IPS-18c (cell line): Measurements from ENCODE around the gene BTBD10.

ENCODE experiments used
- H3K4me3 ChIP-seq: 2 replicates; pipeline ENCODE4 v1.7.0; 2013; ENCODE audit warnings: low read depth, mild to moderate bottlenecking, low read length, moderate library complexity; ENCODE audit not compliant: insufficient read depth
- H3K9me3 ChIP-seq: one replicate; pipeline ENCODE4 v1.6.1; 2013; ENCODE audit warnings: mild to moderate bottlenecking, low read length, moderate library complexity; ENCODE audit not compliant: control insufficient read depth, insufficient read depth

BTBD10 gene

DNA sequence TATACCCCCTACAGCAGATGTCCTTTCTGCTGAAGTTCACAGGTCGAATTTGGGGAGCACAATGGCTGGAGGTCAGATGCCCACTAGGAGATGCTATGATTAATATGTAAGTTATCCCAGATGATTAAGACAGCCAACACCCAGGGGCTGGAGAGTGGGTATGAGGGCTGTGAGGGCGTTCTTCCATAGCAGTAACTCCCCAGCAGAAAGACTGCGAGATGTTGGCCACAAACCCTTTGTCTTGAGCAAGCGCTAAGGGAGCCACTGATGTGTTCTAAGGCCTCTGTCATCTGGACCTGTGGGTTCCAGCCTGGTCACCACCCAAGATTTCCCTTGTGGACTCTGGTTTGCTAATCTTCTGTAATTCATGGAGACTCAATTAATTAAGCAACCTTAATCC lies 107.8 kb downstream of the BTBD10 start:
- H3K4me3 ChIP-seq = no peak overlapping the region
- no peaks in the 10 kb centered on the region for H3K9me3 ChIP-seq

DNA sequence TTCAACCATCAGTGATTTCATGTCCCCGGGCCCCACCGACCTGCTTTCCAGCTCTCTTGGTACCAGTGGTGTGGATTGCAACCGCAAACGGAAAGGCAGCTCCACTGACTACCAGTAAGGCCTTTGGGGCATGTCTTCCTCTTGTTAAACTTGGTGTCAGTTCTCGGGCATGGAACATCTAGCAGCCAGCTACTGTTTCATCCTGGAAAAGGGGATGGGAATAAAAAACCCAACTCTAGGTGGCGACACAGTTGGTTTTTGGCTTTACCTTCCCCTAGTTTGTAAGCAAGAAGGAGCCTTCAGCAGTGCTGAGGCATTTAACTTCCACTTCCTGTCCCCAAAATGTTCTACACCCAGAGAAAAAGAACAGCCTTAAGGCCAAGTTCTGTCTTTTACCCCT lies 108.7 kb downstream of the BTBD10 start:
- H3K9me3 ChIP-seq = no peaks in the 10 kb centered on the region

DNA sequence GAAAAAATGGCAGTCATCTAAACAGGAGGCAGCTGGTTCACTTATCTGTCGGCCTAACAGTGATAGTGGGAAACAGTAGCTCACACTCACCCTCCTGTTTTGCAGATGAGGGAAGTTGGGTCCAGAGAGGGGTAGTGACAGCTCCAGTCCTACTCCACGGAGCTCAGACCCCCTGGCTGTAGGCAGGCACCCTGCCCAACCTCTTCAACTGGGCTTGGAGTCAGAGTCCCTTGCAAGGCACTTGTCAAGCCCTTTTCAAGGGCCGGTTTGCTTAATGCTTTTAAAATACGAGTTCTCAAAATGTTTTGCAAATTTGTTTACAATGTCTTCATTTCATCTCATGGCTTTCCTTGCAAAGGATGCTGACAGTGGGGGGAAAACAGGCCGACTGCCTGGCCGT lies 110.3 kb downstream of the BTBD10 start:
- H3K4me3 ChIP-seq = no peak overlapping the region
- no peaks in the 10 kb centered on the region for H3K9me3 ChIP-seq

More for the DNA sequence above, 108.7 kb downstream of the BTBD10 start:
- no peak overlapping the region for H3K4me3 ChIP-seq

DNA sequence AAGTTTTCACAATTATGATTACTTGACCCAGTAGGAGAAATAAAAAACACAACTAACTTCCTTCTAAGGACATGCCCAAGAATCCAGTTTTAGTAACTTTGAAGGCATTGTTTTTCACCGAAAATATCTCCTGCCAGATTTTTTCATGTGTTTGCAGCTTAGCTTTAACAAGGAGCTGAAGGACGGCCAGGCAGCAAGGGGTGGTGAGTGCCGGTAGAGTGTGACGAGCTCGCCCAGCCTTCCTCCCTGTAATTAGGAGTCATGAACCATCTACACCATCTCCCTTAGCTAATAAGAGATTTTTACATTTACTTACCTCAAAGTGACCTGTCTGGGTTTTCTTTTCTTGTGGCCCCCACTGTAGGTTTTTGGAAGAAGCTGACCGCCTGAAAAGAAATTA lies 113.4 kb downstream of the BTBD10 start:
- Histone ChIP-seq H3K4me3 (no peak overlapping the region), H3K9me3 (no peaks in the 10 kb centered on the region)

DNA sequence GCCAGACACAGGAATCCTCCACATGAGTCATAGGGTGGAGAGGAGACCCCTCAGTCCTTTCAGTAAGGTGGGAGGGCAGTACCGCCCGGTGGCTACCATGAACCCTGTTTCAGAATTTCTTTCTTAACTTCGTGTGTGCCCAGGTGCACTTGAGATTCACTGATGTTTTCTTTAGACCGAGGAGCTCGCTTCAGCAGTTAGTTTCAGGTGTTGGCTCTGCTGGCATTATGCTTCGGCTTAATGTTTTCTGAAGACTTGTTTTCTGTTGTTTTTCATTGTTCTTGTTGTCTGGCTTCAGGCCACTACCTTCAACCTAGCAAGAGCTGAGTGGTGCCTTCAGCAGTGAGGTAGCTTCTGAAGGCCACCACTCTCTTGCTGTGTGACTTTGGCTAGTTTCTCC lies 114.0 kb downstream of the BTBD10 start:
- Histone ChIP-seq H3K4me3 (no peak overlapping the region), H3K9me3 (no peaks in the 10 kb centered on the region)

- no peak overlapping the region for H3K4me3 ChIP-seq
- no peaks in the 10 kb centered on the region for H3K9me3 ChIP-seq
Observed at GRCh38 chr11:13348305-13348704, 114.7 kb downstream of the BTBD10 start.

DNA sequence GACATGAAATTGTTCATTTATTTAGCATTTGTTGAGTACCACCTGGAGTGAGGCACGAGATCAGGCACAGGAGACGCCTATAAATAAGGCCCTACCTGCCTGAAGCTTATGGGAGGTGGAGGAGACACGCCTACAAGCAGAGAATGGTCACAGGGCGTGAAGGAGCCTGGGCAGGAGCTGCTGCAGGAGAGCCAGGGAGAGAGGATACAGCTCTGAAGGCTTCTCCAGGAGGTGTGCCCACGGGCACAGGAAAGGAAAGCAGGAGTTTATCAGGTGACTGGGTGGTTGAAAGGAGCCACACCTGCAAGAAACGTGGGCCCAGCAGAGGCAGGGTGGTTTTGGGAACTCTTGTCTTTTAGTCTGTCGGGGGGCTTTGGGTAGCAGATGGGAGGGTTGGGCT lies 115.1 kb downstream of the BTBD10 start:
- H3K9me3 ChIP-seq = no peaks in the 10 kb centered on the region
- no peak overlapping the region for H3K4me3 ChIP-seq

DNA sequence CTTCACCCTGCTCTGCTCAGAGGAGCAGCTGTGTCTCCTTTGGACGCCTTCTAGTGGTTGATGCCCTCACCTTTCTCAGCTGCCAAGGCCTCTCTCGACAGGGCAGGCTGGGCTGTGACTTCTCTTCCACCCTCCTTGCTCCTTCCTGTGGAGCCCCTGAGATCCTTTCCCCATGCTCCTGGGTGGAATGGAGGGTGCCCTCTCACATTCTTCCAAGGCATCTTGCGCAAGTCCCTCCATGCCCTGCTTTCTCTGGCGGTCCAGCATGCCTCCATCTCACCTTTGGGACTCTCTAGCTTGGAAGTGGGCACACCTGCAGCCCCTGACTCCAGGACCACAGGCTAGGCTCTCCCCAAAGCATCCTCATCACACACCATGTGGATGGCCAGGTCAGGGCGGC lies 116.6 kb downstream of the BTBD10 start:
- no peaks in the 10 kb centered on the region for H3K9me3 ChIP-seq
- no peak overlapping the region for H3K4me3 ChIP-seq

DNA sequence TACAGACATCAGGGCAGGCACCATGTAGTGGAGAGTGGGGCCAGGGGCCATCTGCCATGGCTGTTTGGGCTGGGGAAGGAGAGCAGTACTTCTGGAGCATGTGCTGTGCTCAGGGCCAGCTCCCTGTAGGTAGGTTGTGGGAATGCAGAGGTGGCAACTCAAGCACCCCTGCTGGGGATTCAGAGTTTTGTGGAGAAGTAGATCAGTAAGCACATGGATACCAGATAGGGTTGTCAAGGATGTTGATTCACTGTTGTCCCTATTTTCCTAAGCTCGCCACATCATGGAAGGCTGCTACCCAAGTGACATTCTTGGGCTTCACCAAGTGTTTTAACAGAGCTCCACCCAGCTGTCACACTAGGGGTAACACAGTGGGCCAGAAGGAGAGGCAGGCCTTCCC lies 118.2 kb downstream of the BTBD10 start:
- Histone ChIP-seq H3K4me3 (no peak overlapping the region), H3K9me3 (no peaks in the 10 kb centered on the region)

GRCh38 chr11:13343931-13344717 lies 118.9 kb downstream of the BTBD10 start:
- Histone ChIP-seq H3K9me3 (no peaks in the 10 kb centered on the region), H3K4me3 (no peak overlapping the region)

DNA sequence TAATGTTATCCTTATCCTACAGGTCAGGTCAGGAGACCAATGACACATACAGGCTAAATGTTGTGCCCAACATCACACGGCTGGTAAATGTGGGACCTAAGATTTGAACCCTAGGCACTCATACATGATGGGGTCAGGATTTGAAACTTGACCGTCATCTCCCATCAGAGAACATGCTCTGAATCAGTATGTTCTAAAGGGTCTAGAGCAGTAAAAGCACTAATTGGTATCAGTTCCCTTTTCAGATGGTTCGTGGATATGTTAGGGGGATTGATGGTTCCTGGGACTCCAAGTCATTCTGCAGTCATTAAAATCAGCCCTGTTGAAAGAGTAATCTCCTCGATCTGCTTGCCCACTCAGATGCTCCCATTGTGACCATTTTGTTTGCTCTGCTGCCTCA lies 120.0 kb downstream of the BTBD10 start:
- Histone ChIP-seq H3K9me3 (no peaks in the 10 kb centered on the region), H3K4me3 (no peak overlapping the region)

DNA sequence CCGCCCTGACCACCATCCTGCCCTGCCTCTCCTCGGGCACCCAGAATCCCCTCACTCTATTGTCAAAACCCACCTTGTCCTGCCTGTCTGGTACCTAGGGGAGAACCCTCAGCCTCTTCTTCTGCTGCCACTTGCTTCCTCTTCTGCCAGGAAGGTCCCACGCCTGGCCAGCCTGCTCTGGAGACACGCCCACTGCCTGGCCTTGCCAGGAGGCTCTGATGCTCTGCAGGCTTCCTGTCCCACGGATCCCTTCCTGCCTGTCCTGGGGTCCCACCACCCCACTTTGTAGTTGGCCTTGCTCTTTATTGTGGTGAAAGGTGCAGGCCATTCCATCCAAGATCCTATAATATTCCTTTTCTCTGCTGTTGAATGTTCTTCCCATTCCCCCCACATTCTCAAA lies 122.0 kb downstream of the BTBD10 start:
- no peaks in the 10 kb centered on the region for H3K9me3 ChIP-seq
- H3K4me3 ChIP-seq = no peak overlapping the region

GRCh38 chr11:13339195-13340153 lies 123.5 kb downstream of the BTBD10 start:
- Histone ChIP-seq H3K4me3 (no peak overlapping the region), H3K9me3 (no peaks in the 10 kb centered on the region)

DNA sequence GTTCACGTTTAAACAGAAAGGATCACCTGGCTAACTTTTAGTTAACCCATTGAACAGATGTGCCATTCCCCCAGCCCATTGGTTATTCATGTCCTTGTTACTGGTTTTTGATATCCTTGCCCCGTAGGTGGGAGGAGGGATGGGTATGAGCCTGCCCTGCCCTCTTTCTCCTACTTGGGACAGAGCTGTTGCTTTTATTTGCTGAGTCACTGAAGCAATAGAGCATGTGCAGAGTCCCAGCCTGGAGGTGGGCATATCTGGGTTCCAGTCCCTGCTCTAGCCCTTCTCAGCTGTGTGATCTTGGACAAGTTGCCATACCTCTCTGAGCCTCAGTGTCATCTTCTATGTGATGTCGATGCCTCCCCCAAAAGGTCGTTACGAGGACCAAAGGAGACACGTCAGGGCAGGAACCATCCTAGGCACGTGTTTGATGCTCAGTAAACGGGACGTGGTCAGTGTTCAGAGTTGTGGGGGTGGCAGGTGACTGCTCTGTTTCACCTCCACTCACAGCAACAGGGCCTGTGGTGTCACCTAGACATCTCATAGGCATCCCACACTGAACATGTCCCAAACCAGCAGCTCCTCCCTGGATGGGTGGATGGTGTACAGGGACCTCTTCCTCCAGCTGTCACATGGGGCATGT lies 124.5 kb downstream of the BTBD10 start:
- Histone ChIP-seq H3K4me3 (no peak overlapping the region), H3K9me3 (no peaks in the 10 kb centered on the region)

DNA sequence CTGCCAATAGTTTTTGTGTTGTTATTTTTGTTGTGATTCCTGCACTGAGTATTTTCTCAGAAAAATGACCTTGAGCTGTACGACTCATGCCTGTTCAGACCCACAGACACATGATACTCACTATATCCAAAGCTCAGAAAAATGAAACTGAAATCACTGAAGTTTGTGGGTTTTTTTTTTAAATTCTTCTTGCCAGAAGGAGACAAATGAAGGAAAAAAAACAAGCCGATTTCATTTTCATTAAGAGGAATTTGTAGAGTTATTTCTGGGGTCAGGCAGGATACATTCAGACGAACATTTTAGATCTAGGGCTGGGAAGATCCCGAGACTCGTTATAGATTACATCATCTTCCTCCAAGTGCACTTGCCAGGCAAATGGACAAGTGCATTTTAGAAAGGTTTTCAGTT lies 125.0 kb downstream of the BTBD10 start:
- Histone ChIP-seq H3K9me3 (no peaks in the 10 kb centered on the region), H3K4me3 (no peak overlapping the region)
